Measurements from ENCODE around the gene COL2A1. TPM values are rescaled to one million over a fixed set of nuclear protein-coding genes. Genes with fewer than 3 reads are reported as not detected.

COL2A1 gene
- not detected in 2 replicates for total RNA-seq

DNA sequence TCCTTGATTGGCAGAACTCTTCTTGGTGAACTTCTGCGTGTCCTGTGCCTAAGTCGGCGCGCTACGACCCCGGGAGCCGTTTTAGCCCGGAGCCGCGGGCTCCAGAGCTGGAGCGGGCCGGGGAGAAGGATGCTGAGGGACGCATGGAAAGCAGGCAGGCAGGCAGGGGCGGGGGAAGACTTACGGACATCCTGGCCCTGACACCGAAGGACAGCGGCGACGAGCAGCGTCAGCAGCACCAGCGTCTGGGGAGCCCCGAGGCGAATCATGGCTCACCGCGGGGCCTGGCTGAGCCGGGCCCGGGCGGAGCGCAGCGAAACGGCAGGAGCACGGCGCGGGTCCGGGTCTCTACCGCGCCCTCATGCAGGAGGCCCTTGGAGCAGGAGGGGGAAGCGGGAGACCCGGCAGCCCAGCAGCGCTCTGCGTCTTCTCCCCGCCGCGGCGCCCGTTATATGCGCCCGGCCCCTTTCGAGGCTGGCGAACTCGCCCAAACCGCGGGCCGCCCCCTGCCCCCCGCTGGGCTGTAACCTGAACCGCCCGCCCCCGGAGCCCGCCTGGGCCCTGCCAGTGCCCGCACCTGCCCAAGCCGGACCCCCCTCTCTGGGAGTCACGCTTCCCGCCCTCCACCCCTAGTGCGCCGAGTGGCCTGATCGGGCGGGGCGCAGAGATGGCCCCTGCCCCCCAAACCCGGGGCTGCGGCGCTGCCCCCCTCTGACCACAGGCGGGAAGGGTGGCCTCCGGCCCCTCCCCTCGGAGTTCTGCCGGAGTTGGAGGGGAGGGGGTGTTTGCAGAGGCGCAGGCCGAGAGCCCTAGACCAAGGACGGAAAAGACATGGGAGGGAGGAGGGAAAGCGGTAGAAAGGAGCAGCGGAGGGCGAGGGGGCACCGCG lies at the start of gene COL2A1:
Gene COL2A1 (minus strand): TSS at position 424 of the 889 bp plus-strand sequence. CDS start 155 bp downstream, at position 269.

GRCh38 chr12:47963340-47964040 lies 40.8 kb downstream of the COL2A1 start, which contains the start of gene TMEM106C:
Gene TMEM106C (plus strand): TSS chr12:47963596. CDS start chr12:47964237, 641 bp downstream.

Other genes with a start within 250 kb of the COL2A1 start
- 5.3 and 6.1 TPM in 2 replicates for gene RAPGEF3, start 245.6 kb downstream of the COL2A1 start, total RNA-seq
- 7.0 and 15.5 TPM in 2 replicates for gene SLC48A1, start 231.2 kb downstream of the COL2A1 start, total RNA-seq
- gene HDAC7, start 184.6 kb downstream of the COL2A1 start, total RNA-seq: 24.5 and 35.1 TPM in 2 replicates
- gene VDR, start 99.5 kb downstream of the COL2A1 start, total RNA-seq: 2.7 and 9.2 TPM in 2 replicates
- 120 and 175 TPM in 2 replicates for gene TMEM106C, start 40.9 kb downstream of the COL2A1 start, total RNA-seq
- 15.2 and 17.2 TPM in 2 replicates for gene SENP1, start 101.6 kb upstream of the COL2A1 start, total RNA-seq
- 101 and 108 TPM in 2 replicates for gene PFKM, start 114.9 kb upstream of the COL2A1 start, total RNA-seq
- 14.7 and 16.6 TPM in 2 replicates for gene ASB8, start 153.0 kb upstream of the COL2A1 start, total RNA-seq
- 0.22 and 0.25 TPM in 2 replicates for gene CCDC184, start 179.2 kb upstream of the COL2A1 start, total RNA-seq
- not detected in 2 replicates for gene OR10AD1, start 198.8 kb upstream of the COL2A1 start, total RNA-seq